ENCODE measurements around the gene SYNPO.

Gene SYNPO

GRCh38 chr5:150607991-150608390 lies 32.5 kb upstream of the SYNPO start:
- DNase-seq, result no peak

GRCh38 chr5:150608991-150609390 lies 31.5 kb upstream of the SYNPO start:
- no peak for DNase-seq

DNA sequence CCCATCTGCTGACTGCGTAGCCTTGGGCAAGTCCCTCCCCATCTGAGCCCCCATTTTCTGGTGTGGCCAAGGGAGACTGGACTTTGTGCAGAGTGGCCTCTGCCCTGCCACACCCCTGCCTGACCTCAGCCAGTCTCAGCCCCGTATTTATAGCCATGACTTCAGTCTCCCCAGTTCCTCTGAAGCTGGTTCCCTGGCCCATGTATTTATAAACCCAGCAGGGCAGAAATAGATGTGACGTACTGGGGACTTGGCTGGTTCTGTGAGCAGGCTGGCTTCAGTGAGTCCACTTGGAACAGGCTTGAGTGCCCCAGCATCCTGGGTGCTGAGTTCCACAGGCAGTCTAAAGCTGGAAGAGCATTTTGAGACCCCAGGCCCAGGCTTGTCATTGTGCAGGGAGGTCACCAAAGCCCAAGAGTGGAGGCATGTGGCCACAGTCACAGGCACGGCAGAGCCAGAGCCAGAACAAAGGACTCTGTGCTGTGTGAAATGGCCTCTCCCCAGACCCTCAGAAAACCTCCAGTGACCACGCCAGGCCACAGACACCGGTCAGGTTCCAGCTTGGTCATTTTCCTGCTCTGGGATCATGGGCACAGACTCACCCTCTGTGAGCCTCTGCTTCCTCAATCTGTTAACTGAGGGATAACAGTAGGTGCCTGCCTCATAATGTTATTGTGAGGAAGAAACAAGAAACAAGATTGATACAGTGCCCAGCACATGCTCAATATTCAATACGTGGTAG lies 30.4 kb upstream of the SYNPO start:
- DNase-seq, result no peak

DNA sequence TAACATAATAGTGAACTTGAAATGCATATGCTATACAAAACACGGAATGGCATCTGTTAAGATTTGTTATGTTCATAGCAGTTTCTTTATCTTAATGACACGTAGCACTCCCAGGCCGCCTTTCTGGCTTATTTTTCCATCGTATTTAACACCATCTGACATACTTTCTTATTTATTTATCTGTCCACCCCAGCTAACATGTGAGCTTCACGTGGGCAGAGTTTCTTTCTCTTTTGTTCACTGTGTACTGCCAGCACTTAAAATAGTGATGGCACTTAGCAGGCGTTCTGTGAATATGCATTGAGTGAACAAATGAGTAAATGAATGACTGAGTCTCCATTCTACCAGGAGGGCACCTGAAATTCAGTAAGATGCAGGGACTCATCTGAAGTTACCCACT lies 29.4 kb upstream of the SYNPO start:
- no peak for DNase-seq

DNA sequence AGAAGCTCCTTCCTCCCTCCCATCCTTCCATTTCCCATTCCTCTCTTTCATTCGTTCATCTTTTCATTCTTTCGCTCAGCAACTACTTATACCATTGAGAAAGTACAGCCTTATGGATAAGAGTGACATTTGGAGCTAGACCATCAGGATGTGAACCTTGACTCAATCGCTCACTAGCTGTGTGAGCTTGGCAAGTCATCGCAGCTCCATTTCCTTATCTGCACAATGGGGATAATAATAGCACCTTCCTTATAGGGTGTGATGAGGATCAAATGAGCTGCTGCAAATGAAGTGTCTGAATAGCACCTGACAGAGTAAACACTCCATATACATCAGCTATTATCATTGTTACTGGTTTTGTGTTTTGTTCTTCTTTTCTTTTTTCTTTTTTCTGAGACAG lies 28.1 kb upstream of the SYNPO start:
- DNase-seq, result no peak

- no peak for DNase-seq
These were observed 27.4 kb upstream of the SYNPO start for GRCh38 chr5:150612905-150613670.

DNA sequence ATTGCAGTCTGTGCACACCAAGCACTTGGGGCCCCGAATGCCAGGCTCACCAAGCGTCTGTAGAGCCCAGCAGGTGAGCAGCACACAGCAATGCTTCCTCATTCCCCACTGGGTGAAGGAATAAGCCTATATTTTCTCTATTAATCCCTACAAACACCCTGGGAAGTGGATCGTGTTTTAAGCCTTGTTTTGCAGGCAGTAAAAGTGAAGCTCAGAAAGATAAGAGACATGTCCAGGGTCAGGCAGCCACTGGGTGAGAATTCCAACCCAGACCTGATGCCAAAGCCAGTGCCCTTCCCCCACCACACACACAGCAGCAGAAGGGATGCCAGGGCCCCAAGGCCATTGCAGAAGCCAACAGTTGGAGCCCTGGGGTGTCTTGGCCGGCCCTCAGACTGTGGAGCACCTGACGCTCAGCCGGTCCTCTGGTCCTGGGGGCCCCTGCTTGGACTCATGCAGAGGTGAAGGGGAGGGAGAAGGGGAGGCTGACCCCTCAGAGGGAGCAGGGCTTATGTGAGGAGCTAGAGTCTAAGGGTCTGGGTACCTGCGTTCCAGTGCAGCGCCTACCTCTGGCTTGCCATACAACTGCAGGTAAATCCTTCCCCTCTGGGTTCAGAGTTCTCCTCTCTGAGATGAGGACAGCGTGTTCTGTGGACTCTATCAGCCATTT lies 26.3 kb upstream of the SYNPO start:
- no peak for DNase-seq

DNA sequence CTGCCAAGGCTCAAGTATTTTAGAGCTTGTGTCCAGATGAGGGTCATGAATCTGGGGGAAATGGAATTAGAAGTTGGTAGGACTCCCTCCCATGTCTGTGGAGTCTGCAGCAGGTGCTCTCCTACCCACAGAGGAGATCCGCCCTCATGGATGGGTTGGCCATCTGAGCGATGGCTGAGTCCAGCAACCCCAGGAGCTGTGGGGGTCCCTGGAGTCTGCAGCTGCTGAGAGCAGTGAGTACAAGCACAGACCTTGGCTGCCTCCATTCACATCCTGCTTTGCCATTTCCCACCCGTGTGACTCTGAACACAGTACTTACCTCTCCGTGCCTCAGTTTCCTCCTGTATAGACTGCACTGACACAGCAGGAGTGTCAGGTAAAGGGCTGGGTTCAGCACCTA lies 25.8 kb upstream of the SYNPO start:
- no peak for DNase-seq

GRCh38 chr5:150615141-150615699 lies 25.2 kb upstream of the SYNPO start:
- DNase-seq, result no peak

DNA sequence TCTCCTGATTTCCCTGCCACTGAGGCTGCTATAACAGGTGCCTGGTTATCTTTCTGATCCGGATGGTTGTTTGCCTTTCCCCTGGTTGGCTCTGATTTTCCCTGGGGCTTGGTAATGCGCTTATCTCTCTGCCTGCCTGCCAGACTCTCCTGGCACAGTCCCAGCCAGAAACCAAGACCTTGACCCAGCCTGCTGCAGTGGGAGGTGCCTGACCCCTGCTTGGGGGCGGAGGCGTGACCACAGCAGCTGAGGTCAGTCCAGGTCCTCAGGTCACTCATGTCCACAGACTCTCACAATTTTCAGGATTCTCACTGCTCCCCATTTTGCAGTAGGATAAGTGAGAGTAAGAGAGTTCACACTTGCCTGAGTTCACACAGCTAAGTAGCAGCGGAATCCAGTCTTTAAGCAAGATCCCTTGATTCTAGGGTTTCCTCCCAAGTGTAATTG lies 24.4 kb upstream of the SYNPO start:
- DNase-seq, result no peak

DNA sequence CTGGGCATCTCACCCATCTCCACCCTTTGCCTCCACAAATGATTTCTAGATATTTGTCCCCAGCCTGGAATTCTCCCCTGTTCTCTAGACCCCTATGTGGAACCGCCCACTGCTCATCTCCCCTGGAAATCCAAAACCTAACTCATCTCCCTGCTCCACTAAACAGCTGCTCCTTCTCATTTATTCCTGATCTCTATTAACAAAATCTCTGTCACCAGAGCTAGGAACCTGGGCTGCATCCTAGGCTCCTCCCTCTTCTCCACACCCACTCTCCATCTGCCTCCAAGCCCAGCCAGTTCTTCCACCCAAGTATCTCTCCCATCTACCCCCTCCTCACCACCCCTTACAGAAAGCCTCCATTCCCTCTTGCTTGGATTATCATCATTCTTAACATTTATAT lies 24.0 kb upstream of the SYNPO start:
- no peak for DNase-seq

DNA sequence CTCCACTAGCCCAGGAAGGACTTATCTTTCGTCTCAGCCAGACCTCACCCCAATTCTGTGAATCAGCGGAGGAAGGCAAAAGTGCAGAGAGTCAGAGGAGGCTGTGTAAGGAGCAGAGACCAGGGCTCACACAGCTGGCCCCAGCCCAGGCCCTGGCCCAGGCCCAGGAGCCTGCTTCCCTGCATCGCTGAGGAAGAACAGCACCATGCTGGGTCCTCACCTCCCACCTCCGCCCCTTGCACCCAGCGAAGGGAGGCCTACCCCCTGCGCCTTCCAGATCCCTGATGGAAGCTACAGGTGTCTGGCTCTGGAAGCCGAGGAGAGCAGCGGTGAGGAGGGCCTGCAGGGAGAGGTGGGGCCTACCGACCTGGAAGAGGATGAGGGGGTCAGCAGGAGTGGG lies 22.3 kb upstream of the SYNPO start:
- no peak for DNase-seq

GRCh38 chr5:150618588-150619281 lies 21.7 kb upstream of the SYNPO start:
- no peak for DNase-seq

DNA sequence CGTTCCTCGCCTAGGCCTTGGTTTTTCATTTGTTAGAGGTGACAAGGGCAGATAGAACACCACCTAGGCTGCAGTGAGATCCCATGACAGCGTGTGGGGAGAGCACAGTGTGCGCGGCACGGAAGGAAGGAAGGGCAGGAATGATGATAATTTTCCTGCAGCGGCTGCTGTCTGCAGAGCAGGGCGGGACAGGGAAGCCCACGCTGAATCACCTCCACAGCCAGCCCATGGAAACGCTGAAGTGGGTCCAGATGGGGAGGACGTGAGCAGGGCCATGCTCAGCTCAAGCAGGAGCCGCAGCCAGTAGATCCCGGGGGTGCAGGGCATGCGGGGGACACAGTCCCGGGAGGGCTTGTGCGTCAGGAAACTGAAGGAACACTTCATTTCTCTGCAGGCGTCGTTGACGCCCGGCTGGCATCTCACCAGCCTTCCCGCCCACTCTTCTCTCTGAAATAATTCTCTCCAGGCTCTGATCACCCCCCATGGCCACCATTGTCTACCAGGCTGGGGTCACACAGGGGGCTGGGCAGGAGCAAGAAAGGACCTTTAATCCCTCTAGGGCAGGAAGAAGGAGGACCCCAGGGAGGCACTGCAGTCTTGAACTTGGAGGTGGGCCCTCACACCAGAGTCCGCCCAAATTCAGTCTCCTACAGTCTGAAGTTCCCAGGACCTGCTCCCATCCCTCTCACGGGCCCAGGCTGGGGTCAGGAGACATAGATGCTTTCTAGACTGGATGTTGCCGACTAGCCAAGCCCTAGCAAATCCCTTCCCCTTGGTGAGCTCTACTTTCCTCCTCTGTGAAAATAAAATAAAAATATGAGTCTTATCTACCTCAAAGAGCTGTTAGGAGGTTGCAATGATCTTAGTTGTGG lies 20.9 kb upstream of the SYNPO start:
- no peak for DNase-seq

- DNase-seq, result no peak
These were observed 19.2 kb upstream of the SYNPO start for GRCh38 chr5:150621301-150621700.

- DNase-seq, result no peak
These were observed 18.3 kb upstream of the SYNPO start for GRCh38 chr5:150622157-150622556.

DNA sequence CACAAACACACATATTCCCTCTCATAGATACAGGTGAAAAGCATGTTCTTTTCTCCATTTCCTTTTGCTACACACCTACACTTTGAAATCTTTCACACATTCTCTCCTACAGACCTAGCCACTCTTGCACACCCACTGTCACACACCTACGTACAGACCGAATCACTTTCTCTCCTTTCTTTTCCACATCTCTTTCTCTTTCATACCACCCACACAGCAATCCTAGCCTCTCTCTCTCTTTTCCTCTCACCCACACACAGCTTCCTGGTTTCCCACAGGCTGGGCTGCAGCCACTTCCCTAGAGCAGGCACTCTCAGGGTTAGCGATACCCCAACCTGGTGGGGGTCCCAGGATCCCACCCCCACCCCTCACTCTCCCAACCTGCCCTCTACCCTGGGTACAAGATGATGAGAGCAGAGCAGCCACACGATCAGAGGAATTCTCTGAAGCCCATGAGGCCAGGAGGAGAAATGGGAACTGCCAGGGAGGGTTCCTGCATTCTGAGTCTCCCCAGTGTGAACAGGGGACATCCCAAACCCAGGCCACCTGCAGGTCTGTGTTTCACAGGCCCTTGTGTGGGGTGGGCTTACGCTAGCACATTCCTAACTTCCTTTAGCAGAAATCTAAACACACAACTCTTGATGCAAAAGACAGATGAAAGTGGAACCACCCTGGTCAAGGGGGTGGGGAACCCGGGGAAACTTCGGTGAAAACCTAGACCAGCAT lies 17.1 kb upstream of the SYNPO start:
- no peak for DNase-seq

DNA sequence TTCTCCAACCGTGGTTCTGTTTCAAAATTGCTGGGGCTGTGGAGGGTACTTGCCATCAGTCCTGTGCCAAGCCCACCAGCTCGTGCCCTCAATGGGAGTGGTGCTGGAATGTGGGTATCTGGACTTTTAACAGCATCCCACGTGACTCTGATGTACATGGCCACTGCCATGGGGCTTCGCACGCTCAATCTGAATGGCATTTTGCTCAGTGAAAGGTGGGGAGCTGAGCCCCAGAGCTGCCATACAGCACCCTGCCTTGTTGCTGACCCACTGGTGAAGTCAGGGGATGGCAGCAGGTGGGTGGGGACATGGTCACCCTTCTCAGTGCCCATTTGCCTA lies 16.6 kb upstream of the SYNPO start:
- DNase-seq, result no peak

GRCh38 chr5:150624334-150625163 lies 15.9 kb upstream of the SYNPO start:
- peak; percentile 2 for DNase-seq

GRCh38 chr5:150625164-150625535 lies 15.3 kb upstream of the SYNPO start:
- no peak for DNase-seq
